GM18858 (cell line): ENCODE measurements around the gene ASTN2.

Experiments used
- ATAC-seq: cut with Tn5 transposase; IDR thresholded peaks from one replicate; pipeline ENCODE4 v1.9.1; 2021; ENCODE audit not compliant: unreplicated experiment

ASTN2 gene

GRCh38 chr9:116688806-116689485 lies 725.9 kb downstream of the ASTN2 start:
- ATAC-seq: no peak

DNA sequence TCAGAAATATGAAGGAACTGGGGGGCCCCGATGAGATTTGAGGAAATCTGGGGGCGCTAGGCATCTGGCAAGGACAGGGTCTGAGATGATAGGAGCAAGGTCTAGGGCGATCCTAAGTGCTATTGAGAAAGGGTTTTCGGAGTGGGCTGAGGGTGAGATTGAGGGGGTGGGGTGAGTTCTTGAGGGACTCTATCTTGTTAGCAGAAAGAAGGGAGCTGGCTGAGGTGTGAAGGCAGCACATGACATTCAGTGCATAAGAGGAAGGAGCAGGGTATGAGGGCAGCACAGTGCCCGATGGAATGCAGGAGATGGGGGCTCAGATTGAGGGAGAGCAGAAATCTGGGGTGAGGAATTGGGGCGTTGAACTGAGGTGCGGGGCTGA lies 727.1 kb downstream of the ASTN2 start:
- no peak for ATAC-seq

DNA sequence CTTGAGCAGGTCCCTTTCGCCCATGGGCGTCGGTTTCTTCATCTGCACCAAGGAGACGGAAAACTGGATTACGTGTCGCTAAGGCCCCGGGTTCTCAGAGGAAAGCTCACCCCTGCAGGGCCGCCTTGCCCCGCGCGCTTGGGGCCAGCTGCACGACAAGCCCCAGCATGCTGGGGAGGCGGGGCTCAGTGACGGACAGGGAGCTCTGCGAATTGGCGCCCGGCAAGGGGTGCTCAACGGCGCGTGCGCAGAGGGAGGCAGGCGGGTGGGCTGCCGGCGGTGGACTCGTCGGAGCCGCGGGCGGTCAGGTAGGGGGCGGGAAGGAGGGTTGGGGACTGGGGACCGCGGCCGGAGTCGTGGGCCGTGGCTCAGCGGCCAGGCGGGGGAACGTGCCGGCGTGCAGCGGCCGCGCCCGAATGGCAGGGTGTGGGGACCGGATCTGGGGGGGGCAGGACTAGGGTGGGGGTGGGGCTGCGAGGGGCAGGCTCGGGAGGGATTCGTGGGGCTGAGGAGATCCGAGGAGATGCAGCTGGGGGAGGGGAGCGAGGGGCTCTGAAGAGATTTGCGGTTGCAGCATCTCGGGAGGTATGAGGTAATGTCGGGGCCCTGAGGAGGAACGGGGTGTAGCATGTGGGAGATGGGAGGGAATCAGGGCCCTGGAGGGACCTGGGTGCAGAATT lies 727.6 kb downstream of the ASTN2 start, which contains the start of gene TRIM32:
TRIM32 (plus strand) TSS at position 232 of the 680 bp plus-strand sequence. CDS start 10,438 bp downstream, outside the sequence.
- ATAC-seq: peak; percentile 96

DNA sequence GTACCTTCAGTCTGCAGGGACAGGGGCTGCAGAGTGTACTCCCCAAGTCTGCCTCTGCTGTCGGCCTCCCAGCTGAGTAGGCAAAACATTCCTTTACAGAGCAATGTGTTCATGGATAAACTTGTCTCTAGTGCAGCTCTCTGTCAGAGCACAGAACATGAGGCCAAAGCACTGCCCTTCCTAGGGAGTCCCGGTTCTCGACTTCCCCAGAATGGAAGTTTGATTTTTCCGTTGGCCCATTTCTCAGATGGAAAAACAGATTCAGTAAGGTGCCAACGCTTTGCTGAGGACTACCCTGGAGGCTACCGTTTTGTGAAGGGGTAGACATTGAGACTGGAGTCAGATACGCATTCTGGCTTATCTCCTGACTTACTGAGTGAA lies 728.2 kb downstream of the ASTN2 start:
- ATAC-seq: peak; percentile 28

- ATAC-seq: no peak
Measured at GRCh38 chr9:116686135-116686534, 728.7 kb downstream of the ASTN2 start.

DNA sequence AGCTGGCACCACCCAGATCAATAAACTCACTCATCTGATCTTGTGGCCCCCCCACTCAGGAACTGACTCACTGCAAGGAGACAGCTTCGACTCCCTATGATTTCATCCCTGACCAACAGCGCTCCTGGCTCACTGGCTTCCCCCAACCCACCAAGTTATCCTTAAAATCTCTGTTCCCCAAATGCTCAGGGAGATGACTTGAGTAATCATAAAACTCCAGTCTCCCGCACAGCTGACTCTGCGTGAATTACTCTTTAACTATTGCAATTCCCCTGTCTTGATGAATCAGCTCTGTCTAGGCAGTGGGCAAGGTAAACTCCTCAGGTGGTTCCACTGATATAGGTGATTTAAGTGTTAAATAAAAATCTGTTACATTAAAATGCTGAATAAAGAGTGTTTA lies 729.7 kb downstream of the ASTN2 start:
- no peak for ATAC-seq

GRCh38 chr9:116683535-116683934 lies 731.3 kb downstream of the ASTN2 start:
- ATAC-seq: no peak

DNA sequence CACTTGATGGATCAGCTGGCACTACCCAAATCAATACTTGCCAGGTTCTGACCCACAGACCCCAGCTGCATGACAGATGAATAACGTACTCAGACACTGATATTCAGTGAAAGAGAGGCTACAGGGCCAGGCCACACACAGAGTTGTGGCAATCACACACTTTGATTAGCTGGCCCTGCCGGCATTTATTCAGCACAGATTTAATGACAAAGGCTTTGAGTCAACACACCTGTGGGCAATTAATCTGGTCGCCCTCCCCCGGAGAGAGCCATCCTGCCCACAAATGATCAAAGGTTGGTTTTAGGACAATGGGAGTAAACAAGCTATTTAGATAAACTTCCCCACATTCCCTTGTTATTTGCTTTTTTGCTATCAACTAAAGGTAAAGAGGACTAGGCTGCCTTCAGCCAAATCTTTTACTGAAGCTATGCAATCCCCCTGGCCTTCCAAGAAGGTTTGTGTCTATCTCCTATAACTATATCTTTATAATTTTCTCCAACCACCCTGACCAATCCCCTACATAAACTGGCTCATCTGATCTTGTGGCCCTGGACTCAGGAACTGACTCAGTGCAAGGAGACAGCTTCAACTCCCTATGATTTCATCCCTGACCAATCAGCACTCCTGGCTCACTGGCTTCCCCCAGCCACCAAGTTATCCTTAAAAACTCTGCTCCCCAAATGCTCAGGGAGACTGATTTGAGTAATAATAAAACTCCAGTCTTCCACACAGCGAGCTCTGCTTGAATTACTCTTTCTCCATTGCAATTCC lies 740.5 kb downstream of the ASTN2 start:
- no peak for ATAC-seq

DNA sequence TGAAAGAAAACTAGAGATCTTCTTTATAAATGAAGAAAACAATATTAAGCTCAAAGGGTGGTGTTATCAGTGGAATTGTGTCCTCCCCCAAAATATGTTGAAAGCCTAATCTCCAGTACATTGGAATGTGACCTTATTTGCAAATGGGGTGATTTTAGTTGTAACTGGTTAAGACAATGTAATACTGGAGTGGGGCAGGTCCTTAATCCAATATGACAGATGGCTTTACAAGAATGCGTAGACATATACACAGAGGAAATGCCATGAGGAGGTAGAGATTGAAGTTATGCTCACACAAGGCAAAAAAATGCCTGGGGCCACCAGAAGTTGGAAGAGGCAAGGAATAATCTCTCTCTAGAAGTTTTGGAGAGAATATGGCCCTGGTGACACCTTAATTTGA lies 741.5 kb downstream of the ASTN2 start:
- no peak for ATAC-seq

DNA sequence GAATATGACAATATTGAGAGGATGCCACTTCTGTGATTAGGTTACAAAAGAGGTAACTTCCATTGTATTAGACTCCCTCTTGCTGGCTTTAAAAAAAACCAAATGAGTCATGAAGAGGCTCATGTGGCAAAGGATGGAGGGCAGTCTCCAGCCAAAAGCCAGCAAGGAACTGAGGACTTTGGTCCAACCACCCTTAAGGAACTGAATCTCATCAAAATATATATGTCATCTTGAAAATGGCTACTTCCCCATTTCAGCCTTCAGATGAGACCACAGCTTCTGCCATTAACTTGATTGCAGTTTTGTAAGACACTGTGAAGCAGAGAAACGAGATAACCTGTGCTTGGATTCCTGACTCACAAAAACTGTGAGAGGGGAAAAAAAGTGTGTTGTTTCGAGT lies 743.3 kb downstream of the ASTN2 start:
- ATAC-seq: no peak

GRCh38 chr9:116668970-116669695 lies 745.7 kb downstream of the ASTN2 start:
- ATAC-seq: no peak

- no peak for ATAC-seq
Measured at GRCh38 chr9:116663581-116663980, 751.3 kb downstream of the ASTN2 start.

- ATAC-seq: no peak
Measured at GRCh38 chr9:116662646-116663310, 752.1 kb downstream of the ASTN2 start.

- ATAC-seq: peak; percentile 84
Measured at GRCh38 chr9:116661037-116661954, 753.6 kb downstream of the ASTN2 start.

- ATAC-seq: no peak
Measured at GRCh38 chr9:116658265-116658664, 756.6 kb downstream of the ASTN2 start.

DNA sequence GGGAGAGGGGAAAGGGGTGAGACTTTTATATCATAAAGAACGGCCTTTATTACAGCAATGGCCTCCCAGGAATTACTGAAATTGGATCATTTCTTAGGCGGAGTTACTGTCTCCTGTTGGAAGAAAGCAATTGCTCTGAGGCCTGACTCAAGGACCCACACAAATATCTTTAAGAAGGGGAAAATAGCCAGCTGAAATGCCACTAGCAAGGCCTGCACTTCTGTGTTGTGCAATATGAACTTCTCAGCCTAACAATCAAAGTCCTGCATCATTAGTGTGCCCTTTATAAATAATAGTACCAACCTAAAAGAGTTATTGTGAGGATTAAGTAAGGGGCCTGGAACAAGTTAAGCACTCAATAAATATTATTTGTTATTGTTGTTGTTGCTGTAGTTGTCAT lies 757.9 kb downstream of the ASTN2 start:
- no peak for ATAC-seq

DNA sequence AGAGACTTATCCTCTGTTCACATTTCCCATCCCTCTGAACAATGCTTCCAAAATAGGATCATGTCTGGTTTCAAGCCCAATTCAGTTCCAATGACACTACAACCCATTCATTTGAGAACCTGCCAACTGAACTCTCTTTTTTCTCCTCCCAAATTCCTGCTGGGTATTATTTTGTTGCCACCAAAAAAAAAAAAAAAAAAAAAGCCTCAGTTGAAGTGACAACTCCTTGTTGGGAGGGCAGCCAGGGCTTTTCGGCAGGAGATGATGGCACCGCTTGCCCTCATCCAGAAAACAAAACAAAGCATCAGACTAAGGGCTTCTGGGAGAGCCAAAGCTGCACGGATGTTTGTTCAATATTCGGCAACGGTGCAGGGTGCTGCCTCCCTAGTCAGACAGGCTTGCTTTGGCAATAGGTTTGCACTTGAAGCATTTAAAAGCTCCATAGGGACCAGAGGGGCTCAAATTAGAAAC lies 758.3 kb downstream of the ASTN2 start:
- no peak for ATAC-seq

DNA sequence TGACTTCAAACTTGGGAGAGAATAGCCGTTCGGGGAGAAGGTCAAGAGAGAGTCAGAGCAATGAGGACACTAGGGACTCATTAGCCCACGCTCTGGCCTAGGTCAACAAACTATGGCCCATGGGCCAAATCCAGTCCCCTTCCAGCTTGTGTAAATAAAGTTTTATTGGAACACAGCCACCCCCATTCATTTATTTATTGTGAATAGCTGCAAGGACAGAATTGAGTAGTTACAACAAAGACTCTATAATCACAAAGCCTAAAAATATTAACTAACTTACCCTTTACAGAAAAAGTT lies 760.9 kb downstream of the ASTN2 start:
- ATAC-seq: no peak

DNA sequence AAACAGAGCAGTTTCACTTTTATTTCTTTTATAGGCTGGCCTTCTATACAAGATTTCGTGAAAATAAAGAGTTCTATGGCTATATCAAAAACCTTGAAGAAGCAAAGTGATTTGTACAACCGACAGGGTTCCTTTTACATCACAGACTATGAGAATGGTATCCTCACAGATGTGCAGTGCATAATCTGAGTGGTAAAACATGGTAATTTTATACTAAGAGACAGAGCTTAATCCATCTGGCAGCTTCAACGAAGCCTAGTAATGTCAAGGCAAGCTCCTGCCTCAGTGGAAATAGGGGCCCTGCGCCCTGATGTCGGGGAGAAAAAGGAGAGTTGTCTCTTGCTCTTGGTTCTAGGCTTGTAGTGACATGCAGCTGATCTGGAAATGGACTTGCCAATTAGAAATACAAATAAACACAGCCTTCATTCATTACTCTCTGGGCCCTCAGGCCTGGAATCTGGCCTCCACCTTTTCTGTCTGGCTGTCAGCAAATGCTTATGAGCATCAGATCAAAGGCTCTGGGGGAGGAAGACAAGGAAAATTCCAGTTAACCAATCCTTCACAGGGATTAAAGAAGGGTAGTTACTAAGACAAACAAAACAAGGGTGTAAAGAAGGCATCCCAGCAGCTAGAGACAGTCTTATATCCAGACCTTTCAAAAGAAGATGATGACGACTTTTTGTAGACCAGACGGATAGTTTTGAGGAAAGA lies 761.4 kb downstream of the ASTN2 start:
- no peak for ATAC-seq
